GM18907 (cell line): ENCODE data around the gene EMP2.
"Not testable (repeated sequence)": the region's sequence is repeated elsewhere in the genome, so short reads cannot be mapped to it uniquely, and the experiment has no call there.

Experiments used
- ATAC-seq: cut with Tn5 transposase; IDR thresholded peaks from one replicate; pipeline ENCODE4 v1.9.1; 2021; ENCODE audit warnings: mild to moderate bottlenecking, moderate library complexity; ENCODE audit not compliant: unreplicated experiment

Gene EMP2

DNA sequence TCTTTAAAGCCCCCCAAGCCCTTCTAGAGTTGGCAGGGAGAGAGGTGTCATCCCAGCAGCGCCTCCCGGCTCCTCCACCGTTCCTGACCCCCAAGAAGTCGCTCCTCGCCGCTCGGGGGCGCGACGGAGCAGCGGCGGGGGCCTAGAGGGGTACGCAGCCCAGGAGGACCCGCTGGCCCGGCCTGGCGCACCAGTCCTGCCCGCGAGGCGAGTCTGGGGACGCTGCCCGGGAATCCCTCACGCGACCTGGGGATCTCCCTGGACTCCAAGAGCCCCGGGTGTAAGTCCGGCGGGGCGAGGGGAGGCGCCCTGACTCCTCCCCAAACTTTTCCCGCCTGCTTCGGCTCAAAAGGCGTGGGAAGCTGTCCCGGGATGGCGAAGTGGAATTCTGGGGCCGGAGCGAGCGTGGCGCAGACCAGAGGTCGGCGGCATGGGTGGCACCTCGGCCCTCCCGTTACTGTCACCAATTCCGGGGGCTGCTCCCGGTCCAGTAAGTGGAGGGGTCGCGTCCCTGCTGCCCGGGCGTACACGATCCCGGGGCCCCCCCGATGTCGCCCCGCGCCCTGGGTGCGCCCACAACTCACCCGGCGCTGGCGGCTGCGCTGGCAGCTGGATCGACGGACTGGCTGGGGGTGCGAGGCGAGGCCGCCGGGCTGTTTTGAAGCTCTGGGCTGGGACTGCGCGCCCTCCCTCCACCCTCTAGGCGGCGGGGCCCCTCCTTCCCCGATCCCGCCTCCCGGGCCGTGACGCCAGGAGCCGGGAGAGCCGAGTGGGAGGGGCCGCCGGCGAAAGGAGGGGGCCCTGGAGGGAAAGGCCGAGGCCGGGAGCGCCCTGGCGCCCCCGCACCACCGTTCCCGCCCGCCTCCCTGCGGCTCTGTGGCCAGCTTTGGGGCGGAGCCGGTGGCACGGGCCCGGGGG is at the start of gene EMP2:
Gene EMP2, minus strand, starts transcription at position 634 of the 918 bp plus-strand sequence. CDS start 32,981 bp downstream, outside the sequence.
- ATAC-seq = no peak

GRCh38 chr16:10629592-10629963 is 49.2 kb upstream of the EMP2 start:
- no peak for ATAC-seq

GRCh38 chr16:10625595-10626357 is 45.4 kb upstream of the EMP2 start:
- ATAC-seq = no peak

DNA sequence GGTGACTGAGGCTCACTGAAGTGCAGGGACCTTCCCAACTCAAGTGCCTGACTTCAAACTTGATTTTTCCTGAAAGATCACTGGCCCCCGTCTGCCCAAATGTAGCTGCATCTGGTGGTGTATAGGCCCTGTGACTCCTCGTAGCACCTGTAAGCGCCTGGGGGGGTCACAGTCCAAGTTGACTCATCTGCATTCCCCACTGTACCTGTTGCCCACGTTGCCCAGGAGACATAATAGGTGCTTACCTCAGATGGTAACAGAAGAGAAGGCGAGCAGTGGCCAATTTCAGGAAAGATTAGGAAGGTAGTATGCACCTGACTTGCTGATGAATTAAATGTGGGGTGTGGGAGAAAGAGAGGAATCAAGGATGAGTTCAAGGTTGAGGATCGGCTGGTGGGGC is 44.1 kb upstream of the EMP2 start:
- no peak for ATAC-seq

DNA sequence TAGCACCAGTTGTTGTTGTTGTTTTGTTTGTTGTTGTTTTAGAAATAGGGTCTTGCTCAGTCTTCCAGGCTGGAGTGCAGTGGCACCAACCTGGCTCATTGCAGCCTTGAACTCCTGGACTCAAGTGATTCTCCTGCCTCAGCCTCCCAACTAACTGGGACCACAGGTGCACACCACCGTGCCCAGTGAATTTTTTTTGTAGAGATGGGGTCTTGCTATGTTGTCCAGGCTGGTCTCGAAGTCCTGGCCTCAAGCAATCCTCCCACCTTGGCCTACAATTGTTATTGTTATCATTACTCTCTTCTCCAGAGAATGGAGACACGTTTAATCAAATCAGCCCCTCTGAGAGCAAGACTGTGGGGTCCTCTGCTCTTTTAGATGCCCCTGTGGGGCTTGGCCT is 42.7 kb upstream of the EMP2 start:
- ATAC-seq = no peak

DNA sequence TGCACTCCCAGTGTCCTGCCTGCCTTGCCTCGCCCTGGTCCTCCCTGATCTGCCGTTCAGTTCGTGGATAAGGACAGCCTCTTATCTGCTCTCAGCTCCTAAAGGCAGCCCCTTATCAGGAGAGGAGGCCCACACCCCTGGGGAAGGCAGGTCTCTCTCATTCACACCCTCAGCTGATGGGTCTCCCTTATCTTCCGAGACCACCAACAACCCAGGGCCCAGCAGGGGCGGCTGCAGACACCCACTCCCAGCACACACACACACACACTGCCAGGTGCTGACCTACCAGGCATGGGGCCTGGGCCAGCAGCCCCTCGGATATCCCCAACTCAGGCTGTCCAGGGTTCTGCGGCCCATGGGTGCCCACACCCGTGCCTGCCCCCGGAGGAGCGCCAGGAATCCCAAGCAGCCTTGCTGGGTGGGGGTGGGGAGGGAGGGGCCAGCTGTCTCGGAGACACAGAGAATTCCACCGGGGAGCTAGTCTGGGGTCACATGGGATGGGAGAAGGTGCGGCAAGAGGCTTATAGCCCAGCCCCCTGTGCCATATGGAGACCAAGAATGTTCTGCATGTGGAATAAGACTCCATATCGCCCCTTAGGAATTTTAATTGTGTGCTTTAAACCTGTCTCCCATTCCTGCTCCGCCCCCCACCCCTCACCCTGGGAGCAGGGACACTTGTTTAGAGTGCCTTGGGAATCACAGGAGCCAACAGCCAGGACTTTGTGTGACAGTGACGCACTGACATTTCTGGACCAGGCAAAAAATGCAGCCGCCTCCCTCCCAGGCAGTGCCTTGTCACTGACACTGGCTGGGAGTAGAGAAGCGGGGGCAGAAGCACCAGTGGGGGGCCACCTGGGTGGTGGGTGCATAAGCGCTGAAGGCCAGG is 41.9 kb upstream of the EMP2 start:
- no peak for ATAC-seq

DNA sequence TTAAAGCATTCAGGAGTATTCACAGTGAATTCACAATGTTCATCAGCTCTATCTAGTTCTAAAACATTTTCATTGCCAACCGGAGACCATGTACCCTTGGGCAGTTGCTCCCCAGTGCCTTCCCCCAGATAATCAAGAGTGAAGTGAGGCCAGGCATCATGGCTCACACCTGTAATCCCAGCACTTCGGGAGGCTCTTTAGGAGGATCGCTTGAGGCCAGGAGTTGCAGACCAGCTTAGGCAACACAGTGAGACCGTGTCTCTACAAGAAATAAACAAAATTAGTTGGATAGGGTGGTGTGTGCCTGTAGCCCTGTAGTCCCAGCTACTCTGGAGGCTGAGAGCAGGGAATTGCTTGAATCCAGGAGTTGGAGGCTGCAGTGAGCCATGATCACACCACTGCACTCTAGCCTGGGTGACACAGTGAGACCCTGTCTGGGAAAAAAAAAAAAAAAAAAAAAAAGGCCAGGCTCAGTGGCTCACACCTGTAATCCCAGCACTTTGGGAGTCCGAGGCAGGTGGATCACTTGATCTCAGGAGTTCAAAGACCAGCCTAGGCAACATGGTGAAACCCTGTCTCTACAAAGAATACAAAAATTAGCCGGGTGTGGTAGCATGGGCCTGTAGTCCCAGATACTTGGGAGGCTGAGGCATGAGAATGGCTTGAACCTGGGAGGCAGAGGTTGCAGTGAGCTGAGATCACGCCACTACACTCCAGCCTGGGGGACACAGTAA is 41.0 kb upstream of the EMP2 start:
- ATAC-seq = not testable (repeated sequence)

- ATAC-seq = no peak
Measured at GRCh38 chr16:10620120-10620519, 39.7 kb upstream of the EMP2 start.

GRCh38 chr16:10619271-10619849 is 39.0 kb upstream of the EMP2 start:
- no peak for ATAC-seq

- ATAC-seq = no peak
Measured at GRCh38 chr16:10618710-10619209, 38.4 kb upstream of the EMP2 start.

DNA sequence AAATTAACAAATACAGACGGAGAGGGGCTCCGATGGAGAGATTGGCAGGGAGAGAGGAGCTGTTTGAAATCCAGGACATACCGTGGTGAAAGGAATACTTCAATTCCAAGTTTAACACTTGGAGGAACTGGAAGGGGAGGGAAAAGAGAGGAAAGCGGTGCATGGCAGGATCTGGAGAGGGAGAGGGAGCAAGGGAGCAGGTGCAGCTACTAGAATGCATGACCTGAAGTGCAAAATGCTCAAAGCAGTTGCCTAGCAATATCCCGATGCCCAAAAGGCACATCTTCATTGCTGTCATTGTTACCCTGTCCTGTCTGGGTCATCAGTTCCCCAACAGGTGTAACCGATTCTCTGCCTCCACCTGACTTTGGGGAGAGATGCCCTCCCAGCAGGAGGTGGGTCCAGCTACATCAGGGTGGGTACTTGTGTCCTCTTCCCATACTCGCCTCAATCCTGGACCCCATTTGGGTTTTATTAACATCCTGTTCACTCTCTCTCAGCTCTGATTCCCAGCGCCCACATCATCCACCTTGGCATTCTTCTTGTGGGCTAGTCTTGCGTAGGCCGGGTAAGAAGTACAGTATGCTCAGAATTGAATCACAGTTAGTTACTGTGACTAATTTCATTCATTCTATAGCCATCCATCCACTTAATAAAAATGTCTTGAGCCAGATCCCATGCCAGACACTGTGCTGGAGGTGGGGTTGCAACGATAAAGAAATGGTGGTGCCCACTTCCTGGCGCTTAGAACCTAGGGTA is 37.4 kb upstream of the EMP2 start:
- ATAC-seq = no peak

- ATAC-seq = no peak
Measured at GRCh38 chr16:10616756-10617640, 36.6 kb upstream of the EMP2 start.

- no peak for ATAC-seq
Measured at GRCh38 chr16:10616419-10616755, 36.0 kb upstream of the EMP2 start.

DNA sequence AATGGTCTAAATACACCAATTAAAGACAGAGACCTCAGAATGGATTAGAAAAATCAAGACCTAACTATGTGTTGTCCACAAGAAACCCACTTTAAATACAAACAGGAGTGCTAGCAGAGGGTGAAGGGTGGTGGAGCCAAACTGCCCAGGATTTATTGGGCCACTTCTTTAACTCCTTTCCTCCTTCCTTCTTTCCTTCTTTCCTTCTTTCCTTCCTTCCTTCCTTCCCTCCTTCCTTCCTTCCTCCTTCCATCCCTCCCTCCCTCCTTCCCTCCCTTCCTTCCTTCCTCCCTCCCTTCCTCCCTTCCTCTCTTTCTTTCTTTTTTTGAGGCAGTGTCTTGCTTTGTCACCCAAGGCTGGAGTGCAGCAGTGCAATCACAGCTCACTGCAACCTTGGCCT is 34.3 kb upstream of the EMP2 start:
- no peak for ATAC-seq

GRCh38 chr16:10613785-10614485 is 33.5 kb upstream of the EMP2 start:
- ATAC-seq = no peak

- no peak for ATAC-seq
Measured at GRCh38 chr16:10612649-10613179, 32.3 kb upstream of the EMP2 start.

DNA sequence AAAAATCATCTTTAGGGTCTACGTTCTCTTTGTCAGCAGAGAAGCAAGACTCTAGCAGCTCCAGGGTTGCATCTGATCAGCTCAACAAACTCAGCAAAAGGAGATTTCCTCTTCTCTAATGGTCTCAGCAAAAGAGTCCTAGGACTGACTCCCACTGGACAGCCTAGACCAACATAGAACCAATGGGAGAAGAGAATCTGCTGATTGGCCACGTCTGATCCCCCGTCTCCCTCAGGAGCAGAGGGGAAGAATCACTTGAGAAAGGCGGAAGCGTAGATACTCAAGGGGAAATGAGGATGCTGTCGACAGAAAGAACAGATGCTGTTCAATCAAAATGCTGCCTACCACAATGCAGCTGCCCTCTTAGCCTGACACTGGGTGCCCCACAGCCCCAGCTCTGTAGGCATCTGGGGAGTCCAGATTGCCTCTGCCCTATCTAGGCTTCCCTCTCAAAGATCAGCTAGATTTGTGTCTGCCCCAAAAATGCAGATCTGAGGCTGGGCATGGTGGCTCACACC is 31.5 kb upstream of the EMP2 start:
- ATAC-seq = no peak
